Muscle layer of duodenum (tissue), 2 donors: ENCODE results near the gene MRPL37.
"Not testable (repeated sequence)": the region's sequence is repeated elsewhere in the genome, so short reads cannot be mapped to it uniquely, and the experiment has no call there.

Experiments
- H3K27ac ChIP-seq: one replicate; pipeline ENCODE4 v1.7.0; 2013; ENCODE audit warnings: mild to moderate bottlenecking, low read length
- H3K27me3 ChIP-seq: one replicate; pipeline ENCODE4 v1.7.0; 2013; ENCODE audit warnings: low read depth, mild to moderate bottlenecking, control low read depth, low read length
- H3K36me3 ChIP-seq, 2 donors: one replicate each; pipeline ENCODE4 v1.7.0; 2013; ENCODE audit warnings: low read length in 2 of 2, control low read depth in 1 of 2, mild to moderate bottlenecking in 1 of 2; ENCODE audit not compliant: insufficient read depth in 2 of 2, control insufficient read depth in 1 of 2
- H3K4me1 ChIP-seq, 2 donors: one replicate each; pipeline ENCODE4 v1.7.0; 2013; ENCODE audit warnings: low read length in 2 of 2, mild to moderate bottlenecking in 2 of 2, control low read depth in 1 of 2, moderate library complexity in 1 of 2; ENCODE audit not compliant: insufficient read depth in 2 of 2, control insufficient read depth in 1 of 2
- H3K4me3 ChIP-seq, 2 donors: one replicate each; pipeline ENCODE4 v1.7.0; 2013; ENCODE audit warnings: low read length in 2 of 2, low read depth in 1 of 2, mild to moderate bottlenecking in 1 of 2
- H3K9me3 ChIP-seq, 2 donors: one replicate each; pipeline ENCODE4 v1.7.0; 2013; ENCODE audit warnings: low read length in 2 of 2, control low read depth in 1 of 2, mild to moderate bottlenecking in 1 of 2; ENCODE audit not compliant: control insufficient read depth in 1 of 2
- donor health status: healthy.

The MRPL37 gene

GRCh38 chr1:54228638-54229079 is 28.7 kb downstream of the MRPL37 start:
- peaks cover 0 to 3% of the 10 kb centered on the region in 2 donors for H3K36me3 ChIP-seq
- peaks cover 0 to 13% of the 10 kb centered on the region in 2 donors for H3K4me1 ChIP-seq
- H3K27me3 ChIP-seq, result no peaks in the 10 kb centered on the region
- H3K27ac ChIP-seq, result no peak overlapping the region
- H3K9me3 ChIP-seq, result no peaks in the 10 kb centered on the region
- no peak overlapping the region for H3K4me3 ChIP-seq

GRCh38 chr1:54229281-54229891 is 29.4 kb downstream of the MRPL37 start:
- H3K27ac ChIP-seq, result peak overlapping the region; percentile 33
- peaks cover 0 to 13% of the 10 kb centered on the region in 2 donors for H3K4me1 ChIP-seq
- H3K27me3 ChIP-seq, result no peaks in the 10 kb centered on the region
- no peak overlapping the region for H3K4me3 ChIP-seq
- H3K36me3 ChIP-seq, result peaks cover 0 to 3% of the 10 kb centered on the region in 2 donors
- no peaks in the 10 kb centered on the region for H3K9me3 ChIP-seq

DNA sequence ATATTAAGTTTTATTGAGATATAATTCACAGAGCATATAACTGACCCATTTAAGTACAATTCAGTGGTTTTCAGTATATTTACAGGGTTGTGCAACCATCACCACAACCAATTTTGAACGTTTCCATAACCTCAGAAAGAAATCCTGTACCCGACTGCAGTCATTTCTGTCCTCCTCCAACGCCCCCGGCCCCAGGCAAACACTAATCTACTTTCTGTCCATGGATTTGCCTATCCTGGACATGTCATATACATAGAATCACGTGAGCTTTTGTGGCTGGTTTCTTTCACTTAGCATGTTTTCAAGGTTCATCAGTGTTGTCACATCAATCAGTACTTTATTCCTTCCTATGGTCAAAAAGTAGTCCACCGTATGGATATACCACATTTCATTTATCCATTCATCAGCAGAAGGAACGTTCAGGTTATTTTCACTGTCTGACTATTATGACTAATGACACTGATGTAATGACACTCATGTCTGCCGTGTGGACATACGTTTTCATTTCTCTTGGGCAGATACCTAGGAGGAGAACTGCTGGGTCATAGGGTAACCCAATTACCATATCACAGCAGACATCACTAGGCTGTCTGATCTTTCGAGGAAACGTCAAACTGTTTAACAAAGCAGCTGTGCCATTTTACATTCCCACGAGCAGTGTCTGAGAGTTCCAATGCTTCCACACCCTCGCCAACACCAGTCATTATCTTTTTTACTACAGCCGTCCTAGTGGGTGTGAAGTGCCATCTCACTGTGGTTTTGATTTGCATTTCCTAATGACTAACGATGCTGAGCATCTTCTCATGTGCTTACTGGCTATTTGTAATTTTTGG is 30.8 kb downstream of the MRPL37 start:
- H3K4me1 ChIP-seq, result peaks cover 0 to 13% of the 10 kb centered on the region in 2 donors
- no peaks in the 10 kb centered on the region for H3K9me3 ChIP-seq
- peaks cover 0 to 3% of the 10 kb centered on the region in 2 donors for H3K36me3 ChIP-seq
- H3K27me3 ChIP-seq, result no peaks in the 10 kb centered on the region
- H3K27ac ChIP-seq, result no peak overlapping the region
- no peak overlapping the region for H3K4me3 ChIP-seq

GRCh38 chr1:54233196-54233595 is 33.2 kb downstream of the MRPL37 start:
- H3K27me3 ChIP-seq, H3K4me3 ChIP-seq, H3K27ac ChIP-seq, H3K9me3 ChIP-seq: not testable (repeated sequence)
- Histone ChIP-seq H3K36me3 (peaks cover 16 to 22% of the 10 kb centered on the region in 2 donors), H3K4me1 (peaks cover 0 to 13% of the 10 kb centered on the region in 2 donors)

- Histone ChIP-seq H3K36me3 (peaks cover 20 to 29% of the 10 kb centered on the region in 2 donors), H3K27ac (no peak overlapping the region), H3K9me3 (no peaks in the 10 kb centered on the region), H3K4me3 (no peak overlapping the region), H3K27me3 (no peaks in the 10 kb centered on the region), H3K4me1 (peaks cover 0 to 4% of the 10 kb centered on the region in 2 donors)
Measured at GRCh38 chr1:54234284-54234683, 34.3 kb downstream of the MRPL37 start.

- no peak overlapping the region for H3K27ac ChIP-seq
- H3K9me3 ChIP-seq, result no peaks in the 10 kb centered on the region
- H3K27me3 ChIP-seq, result no peaks in the 10 kb centered on the region
- peaks cover 0 to 7% of the 10 kb centered on the region in 2 donors for H3K4me1 ChIP-seq
- no peak overlapping the region for H3K4me3 ChIP-seq
- peaks cover 20 to 49% of the 10 kb centered on the region in 2 donors for H3K36me3 ChIP-seq
Measured at GRCh38 chr1:54237586-54237985, 37.6 kb downstream of the MRPL37 start.

DNA sequence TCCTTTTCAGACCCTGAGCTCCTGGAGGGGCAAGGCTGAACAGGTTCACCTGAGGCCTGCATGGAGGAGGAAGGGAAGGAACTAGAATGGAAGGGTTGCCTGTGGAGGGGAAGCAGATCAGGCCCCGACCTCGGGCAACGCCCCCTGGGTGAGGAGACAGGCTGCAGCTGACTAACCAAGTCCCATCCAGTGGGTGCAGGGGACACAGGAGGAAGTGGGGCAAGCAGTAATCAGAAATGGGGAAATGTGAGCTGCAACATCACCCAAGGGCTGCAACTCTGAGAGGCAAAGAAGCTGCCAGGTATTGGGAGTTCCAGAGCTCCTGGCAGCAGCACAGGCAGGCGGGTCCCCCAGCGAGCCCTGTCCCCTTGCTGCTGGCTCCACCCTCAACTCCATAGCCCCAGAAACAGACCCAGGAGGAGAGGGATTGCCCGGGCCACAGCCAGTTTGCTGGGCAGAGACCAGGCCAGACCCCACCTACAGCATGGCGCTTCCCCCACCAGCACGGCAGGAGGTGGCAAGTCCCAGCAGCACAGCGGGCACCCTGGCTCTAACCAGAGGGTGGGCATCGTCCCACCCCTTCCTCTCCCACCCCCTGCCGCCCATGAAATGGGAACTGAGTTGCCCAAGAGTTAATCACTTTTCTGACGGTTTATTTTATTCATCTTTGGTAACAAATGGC is 38.5 kb downstream of the MRPL37 start:
- peaks cover 26 to 54% of the 10 kb centered on the region in 2 donors for H3K36me3 ChIP-seq
- no peak overlapping the region for H3K27ac ChIP-seq
- H3K4me3 ChIP-seq, result no peak overlapping the region
- H3K4me1 ChIP-seq, result peaks cover 0 to 7% of the 10 kb centered on the region in 2 donors
- H3K9me3 ChIP-seq, result no peaks in the 10 kb centered on the region
- no peaks in the 10 kb centered on the region for H3K27me3 ChIP-seq

GRCh38 chr1:54239035-54239383 is 39.0 kb downstream of the MRPL37 start:
- H3K4me3 ChIP-seq, result no peak overlapping the region
- H3K27ac ChIP-seq, result no peak overlapping the region
- H3K4me1 ChIP-seq, result peaks cover 0 to 7% of the 10 kb centered on the region in 2 donors
- no peaks in the 10 kb centered on the region for H3K9me3 ChIP-seq
- H3K27me3 ChIP-seq, result no peaks in the 10 kb centered on the region
- H3K36me3 ChIP-seq, result peaks cover 28 to 56% of the 10 kb centered on the region in 2 donors

GRCh38 chr1:54239631-54240031 is 39.7 kb downstream of the MRPL37 start:
- Histone ChIP-seq H3K4me1 (peaks cover 0 to 11% of the 10 kb centered on the region in 2 donors), H3K36me3 (peaks cover 28 to 56% of the 10 kb centered on the region in 2 donors), H3K27me3 (no peaks in the 10 kb centered on the region), H3K9me3 (no peaks in the 10 kb centered on the region), H3K4me3 (no peak overlapping the region), H3K27ac (no peak overlapping the region)

DNA sequence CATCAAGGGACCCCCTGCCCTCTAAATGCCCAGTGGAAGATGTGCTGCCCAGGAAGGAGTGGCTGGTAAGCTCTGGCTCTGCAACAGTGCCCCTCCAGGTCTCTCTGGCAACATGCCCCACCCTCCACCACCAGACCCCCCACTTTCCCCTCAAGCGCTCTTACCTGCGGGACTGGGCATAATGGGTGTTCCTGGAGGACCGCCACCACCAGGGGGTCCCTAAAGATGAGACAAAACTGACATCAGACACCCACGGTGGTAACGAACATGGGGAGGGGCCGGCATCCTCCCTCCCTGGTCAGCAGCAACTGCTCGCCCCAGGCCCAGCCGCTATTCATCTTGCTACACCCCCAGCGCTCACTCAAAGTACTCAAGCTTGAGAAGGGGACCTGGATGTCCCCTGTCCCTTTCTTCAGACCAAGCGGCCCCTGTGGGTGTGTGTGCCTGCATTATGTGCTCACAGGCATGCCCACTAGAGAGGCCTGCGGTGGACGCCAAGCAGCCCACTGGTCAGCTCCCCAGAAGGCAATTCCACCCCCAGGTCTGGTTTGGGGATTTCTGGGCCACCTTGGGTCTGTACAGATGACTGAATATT is 40.9 kb downstream of the MRPL37 start:
- Histone ChIP-seq H3K27ac (no peak overlapping the region), H3K36me3 (peaks cover 28 to 56% of the 10 kb centered on the region in 2 donors)

DNA sequence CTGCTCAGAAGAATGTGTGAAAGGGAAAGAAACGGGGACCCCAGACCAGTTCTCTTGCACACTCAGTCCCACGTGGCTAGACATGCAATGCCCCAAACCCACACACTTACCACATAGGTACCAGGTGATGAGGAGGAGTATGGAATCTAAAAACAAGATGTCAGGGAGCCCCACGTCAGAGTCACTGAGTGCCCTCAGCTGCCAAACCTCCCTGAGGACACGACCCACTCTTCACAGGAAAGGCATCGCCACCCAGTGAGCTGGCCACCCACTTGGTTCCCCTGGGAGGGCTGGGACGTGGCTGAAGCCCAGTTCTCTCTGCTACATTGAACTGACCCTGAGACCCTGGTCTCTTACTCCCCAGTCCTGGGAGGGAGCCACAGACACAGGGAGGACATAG is 41.4 kb downstream of the MRPL37 start:
- Histone ChIP-seq H3K36me3 (peaks cover 28 to 53% of the 10 kb centered on the region in 2 donors), H3K4me3 (no peak overlapping the region), H3K27me3 (no peaks in the 10 kb centered on the region), H3K9me3 (no peaks in the 10 kb centered on the region), H3K4me1 (peaks cover 0 to 28% of the 10 kb centered on the region in 2 donors), H3K27ac (no peak overlapping the region)

More for the DNA sequence above, 40.9 kb downstream of the MRPL37 start:
- H3K4me3 ChIP-seq, result no peak overlapping the region
- peaks cover 0 to 23% of the 10 kb centered on the region in 2 donors for H3K4me1 ChIP-seq
- H3K27me3 ChIP-seq, result no peaks in the 10 kb centered on the region
- H3K9me3 ChIP-seq, result no peaks in the 10 kb centered on the region
